GM20000 (cell line): ENCODE results near the gene TNP1.

ENCODE experiments used
- DNase-seq: peaks from one replicate; pipeline ENCODE4 v3.0.0; 2012; ENCODE audit warnings: low spot score
- TF ChIP-seq, protein P1 (sequence below): IDR thresholded peaks from 2 replicates; pipeline ENCODE4 v1.5.1; 2012; ENCODE audit warnings: mild to moderate bottlenecking, control low read depth; ENCODE audit errors: extremely low read depth, missing control alignments

The TNP1 gene

DNA sequence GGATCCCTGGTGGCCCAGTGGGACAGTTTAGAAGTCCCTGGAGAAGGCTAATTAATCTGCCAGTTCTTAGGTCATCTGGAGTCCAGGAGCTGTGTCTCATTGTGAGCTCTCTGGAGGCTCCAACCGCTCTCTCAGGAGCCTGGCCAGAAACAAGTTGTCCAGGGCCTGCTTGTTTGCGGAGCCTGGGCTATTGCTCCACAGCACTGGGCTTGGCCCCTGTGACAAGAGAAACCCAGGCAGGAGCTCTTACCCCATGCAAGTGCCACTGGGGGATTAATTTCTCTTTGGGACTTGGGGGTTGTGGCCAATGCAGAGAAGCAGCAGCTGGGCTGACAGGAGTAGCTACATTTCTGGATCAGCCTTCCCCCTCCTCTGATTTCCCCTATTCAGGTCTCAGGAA, 24.5 kb upstream of the TNP1 start:
- TF ChIP-seq, protein P1, sequence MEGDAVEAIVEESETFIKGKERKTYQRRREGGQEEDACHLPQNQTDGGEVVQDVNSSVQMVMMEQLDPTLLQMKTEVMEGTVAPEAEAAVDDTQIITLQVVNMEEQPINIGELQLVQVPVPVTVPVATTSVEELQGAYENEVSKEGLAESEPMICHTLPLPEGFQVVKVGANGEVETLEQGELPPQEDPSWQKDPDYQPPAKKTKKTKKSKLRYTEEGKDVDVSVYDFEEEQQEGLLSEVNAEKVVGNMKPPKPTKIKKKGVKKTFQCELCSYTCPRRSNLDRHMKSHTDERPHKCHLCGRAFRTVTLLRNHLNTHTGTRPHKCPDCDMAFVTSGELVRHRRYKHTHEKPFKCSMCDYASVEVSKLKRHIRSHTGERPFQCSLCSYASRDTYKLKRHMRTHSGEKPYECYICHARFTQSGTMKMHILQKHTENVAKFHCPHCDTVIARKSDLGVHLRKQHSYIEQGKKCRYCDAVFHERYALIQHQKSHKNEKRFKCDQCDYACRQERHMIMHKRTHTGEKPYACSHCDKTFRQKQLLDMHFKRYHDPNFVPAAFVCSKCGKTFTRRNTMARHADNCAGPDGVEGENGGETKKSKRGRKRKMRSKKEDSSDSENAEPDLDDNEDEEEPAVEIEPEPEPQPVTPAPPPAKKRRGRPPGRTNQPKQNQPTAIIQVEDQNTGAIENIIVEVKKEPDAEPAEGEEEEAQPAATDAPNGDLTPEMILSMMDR, result no peak

GRCh38 chr2:216882876-216883275, 23.0 kb upstream of the TNP1 start:
- TF ChIP-seq, protein P1, result no peak
- no peak for DNase-seq

More for the DNA sequence above, 24.5 kb upstream of the TNP1 start:
- no peak for DNase-seq

DNA sequence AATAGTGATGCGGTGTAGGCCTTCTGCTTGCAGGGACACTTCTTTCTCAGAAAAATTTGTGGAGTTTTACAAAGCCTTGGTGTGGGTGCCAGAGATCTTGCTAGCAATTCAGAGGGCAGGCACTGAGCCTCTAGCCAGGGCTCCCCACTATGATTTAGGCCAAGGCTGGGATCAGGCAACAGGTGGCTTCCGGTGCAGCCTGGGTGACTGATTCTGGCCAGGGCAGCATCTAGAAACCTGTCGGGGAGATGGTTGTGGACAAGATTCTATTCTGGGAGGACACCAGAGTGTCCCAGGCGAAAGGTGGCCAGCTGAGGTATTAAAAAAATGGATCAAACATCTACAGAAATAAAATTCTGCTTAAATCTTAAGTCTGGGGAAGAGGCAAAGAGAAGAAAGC, 21.5 kb upstream of the TNP1 start:
- DNase-seq, result no peak
- TF ChIP-seq, protein P1, result no peak

DNA sequence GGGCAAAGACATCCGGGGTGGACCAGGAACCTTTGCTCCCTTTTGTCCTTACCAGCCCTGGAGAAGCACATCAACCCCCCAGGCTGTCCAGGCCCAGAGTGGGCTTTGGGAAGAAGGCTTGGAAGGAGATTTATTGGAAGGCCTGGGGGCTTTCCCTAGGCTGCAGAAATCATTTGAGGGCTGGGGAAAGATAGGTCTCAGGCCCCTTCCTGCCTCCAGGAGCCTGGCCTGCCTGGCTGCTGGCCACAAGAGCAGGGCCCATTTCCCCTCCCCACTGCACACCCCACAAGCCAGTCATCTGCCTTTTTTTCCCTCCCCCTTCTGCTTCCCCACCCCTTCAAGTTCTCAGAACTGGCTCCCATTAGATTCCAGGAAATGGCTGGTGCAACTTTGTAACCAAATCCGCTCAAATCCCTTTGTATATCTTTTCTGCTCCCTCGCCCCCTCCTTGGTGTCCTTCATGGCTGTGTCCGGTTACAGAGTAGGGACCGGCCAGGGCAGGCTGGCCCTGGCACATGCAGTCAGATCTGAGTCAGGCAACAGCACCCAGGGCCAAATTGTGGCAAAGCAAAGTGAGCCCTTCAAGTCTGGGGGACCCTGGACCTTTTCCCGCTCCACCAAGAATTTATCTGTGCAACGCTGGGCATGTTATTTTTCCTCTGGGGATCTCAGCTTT, 20.8 kb upstream of the TNP1 start:
- DNase-seq, result no peak
- TF ChIP-seq, protein P1, result no peak

- DNase-seq, result no peak
- TF ChIP-seq, protein P1, result no peak
Measured at GRCh38 chr2:216879727-216880508, 20.1 kb upstream of the TNP1 start.

GRCh38 chr2:216878072-216878471, 18.2 kb upstream of the TNP1 start:
- TF ChIP-seq, protein P1, result no peak
- DNase-seq, result no peak

DNA sequence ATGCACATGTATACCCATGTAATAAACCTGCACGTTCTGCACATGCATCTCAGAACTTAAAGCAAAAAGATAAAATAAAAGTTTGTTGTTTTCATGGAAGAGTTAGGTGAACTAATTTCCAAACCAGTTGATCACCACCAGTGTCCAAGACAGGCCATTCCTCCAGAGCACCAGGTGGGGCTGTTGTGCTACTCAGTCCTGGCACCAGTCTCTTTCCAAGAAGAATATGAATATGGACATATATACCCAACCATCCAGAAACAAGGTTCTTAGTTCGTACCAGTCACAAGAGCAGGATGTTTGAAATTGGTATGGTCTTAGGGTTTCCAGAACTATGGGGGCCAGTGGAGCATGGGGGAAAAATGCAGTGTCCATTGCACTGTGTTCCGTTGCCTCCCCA, 17.2 kb upstream of the TNP1 start:
- TF ChIP-seq, protein P1, result no peak
- DNase-seq, result no peak
